GM23248 (cell line): ENCODE data around the gene MEIS2.

Experiments
- EZH2 ChIP-seq: fragments of 200-600 bp; sonication (generic); IDR thresholded peaks from 2 replicates; pipeline ENCODE4 v1.6.1; 2018; ENCODE audit warnings: antibody characterized with exemption, mild to moderate bottlenecking; ENCODE audit not compliant: insufficient read depth, poor library complexity, severe bottlenecking
- EZH2phosphoT487 ChIP-seq: fragments of 200-600 bp; sonication (generic); IDR thresholded peaks from 2 replicates; pipeline ENCODE4 v1.6.1; 2018; ENCODE audit warnings: antibody characterized with exemption, moderate library complexity, mild to moderate bottlenecking, low read depth; ENCODE audit not compliant: insufficient read depth

DNA sequence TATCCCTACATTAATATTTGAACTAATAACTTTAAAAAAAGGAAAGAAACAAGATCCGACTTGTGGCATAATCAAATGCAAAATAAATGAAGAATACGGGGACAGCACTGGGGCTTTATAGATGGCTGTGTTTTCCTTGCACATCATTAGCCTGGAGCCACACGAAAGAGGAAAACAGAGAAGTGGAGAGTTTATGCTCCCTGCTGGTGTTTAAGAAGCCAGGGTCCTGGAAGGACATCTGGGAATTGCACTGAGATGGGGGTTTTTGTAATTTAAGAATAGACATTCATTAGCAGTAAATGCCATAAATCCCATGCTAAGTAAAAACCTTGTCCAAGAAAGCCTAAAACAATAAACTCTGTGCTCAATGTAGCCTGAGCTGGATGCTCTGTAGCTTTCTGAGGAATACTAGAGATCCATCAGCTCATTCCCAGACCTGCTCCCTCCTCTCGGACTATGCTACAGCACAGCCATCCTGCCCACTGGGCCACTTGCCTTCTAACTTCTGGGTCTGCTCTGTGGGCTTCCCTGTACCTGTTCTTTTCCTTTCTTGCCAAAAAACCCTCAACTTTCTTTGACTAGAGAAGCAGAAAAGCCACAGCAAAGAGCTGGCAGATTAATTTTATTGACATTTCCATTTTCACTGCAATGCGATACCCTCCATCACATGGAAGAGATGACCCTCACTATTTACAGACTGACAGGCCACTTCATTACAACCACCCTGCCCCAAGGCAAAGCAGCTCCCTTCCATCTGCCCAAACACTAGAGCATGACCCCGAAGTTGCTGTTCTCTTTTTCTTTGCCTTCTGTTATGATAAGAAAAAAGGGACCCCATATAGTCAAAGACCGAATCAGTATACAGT is 62.3 kb downstream of the MEIS2 start:
- TF ChIP-seq EZH2 (no peak), EZH2phosphoT487 (no peak)
